Panc1 (cell line): ENCODE measurements around the gene AAMDC.

Experiments used
- POLR2AphosphoS5 ChIP-seq: IDR thresholded peaks from 2 replicates; pipeline ENCODE4 v1.6.1; 2012; ENCODE audit warnings: mild to moderate bottlenecking, low read depth, low read length, moderate library complexity
- SIN3A ChIP-seq: IDR thresholded peaks from 2 replicates; pipeline ENCODE4 v1.6.1; 2012; ENCODE audit warnings: low read depth, mild to moderate bottlenecking, low read length, moderate library complexity, borderline replicate concordance; ENCODE audit not compliant: insufficient read depth
- TF ChIP-seq, protein P1 (sequence below): fragments of 450-650 bp; IDR thresholded peaks from 2 replicates; pipeline ENCODE4 v1.5.1; 2017; ENCODE audit warnings: mild to moderate bottlenecking
- TF ChIP-seq, protein P2 (sequence below), 2 experiments: IDR thresholded peaks; 2 replicates each; pipeline ENCODE4 v1.6.1; 2011 to 2012; ENCODE audit warnings: low read depth in 2 of 2, control low read depth in 1 of 2, low read length in 1 of 2, mild to moderate bottlenecking in 1 of 2, moderate library complexity in 1 of 2; ENCODE audit not compliant: insufficient read depth in 1 of 2

DNA sequence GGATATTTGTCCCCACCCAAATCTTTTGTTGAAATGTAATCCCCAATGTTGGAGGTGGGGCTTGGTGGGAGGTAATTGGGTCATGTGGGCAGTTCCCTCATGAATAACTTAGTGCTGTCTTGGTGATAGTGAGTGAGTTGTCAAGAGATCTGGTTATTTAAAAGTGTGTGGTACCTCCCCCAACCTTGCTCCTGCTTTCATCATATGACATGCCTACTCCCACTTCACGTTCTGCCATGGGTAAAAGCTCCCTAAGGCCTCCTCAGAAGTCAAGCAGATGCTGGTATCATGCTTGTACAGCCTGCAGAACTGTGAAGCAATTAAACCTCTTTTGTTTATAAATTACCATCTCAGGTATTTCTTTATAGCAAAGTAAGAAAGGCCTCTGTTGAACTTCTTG is 30.6 kb downstream of the AAMDC start:
- TF ChIP-seq, protein P1, sequence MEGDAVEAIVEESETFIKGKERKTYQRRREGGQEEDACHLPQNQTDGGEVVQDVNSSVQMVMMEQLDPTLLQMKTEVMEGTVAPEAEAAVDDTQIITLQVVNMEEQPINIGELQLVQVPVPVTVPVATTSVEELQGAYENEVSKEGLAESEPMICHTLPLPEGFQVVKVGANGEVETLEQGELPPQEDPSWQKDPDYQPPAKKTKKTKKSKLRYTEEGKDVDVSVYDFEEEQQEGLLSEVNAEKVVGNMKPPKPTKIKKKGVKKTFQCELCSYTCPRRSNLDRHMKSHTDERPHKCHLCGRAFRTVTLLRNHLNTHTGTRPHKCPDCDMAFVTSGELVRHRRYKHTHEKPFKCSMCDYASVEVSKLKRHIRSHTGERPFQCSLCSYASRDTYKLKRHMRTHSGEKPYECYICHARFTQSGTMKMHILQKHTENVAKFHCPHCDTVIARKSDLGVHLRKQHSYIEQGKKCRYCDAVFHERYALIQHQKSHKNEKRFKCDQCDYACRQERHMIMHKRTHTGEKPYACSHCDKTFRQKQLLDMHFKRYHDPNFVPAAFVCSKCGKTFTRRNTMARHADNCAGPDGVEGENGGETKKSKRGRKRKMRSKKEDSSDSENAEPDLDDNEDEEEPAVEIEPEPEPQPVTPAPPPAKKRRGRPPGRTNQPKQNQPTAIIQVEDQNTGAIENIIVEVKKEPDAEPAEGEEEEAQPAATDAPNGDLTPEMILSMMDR: no peak
- TF ChIP-seq POLR2AphosphoS5: no peak
- TF ChIP-seq, protein P2, sequence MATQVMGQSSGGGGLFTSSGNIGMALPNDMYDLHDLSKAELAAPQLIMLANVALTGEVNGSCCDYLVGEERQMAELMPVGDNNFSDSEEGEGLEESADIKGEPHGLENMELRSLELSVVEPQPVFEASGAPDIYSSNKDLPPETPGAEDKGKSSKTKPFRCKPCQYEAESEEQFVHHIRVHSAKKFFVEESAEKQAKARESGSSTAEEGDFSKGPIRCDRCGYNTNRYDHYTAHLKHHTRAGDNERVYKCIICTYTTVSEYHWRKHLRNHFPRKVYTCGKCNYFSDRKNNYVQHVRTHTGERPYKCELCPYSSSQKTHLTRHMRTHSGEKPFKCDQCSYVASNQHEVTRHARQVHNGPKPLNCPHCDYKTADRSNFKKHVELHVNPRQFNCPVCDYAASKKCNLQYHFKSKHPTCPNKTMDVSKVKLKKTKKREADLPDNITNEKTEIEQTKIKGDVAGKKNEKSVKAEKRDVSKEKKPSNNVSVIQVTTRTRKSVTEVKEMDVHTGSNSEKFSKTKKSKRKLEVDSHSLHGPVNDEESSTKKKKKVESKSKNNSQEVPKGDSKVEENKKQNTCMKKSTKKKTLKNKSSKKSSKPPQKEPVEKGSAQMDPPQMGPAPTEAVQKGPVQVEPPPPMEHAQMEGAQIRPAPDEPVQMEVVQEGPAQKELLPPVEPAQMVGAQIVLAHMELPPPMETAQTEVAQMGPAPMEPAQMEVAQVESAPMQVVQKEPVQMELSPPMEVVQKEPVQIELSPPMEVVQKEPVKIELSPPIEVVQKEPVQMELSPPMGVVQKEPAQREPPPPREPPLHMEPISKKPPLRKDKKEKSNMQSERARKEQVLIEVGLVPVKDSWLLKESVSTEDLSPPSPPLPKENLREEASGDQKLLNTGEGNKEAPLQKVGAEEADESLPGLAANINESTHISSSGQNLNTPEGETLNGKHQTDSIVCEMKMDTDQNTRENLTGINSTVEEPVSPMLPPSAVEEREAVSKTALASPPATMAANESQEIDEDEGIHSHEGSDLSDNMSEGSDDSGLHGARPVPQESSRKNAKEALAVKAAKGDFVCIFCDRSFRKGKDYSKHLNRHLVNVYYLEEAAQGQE (IDR thresholded peaks at IDR 0.05; ENCODE audit: insufficient read depth in 1 of 2, low read depth in 2 of 2, low read length in 1 of 2): no peak
- TF ChIP-seq SIN3A: no peak
